NCI-H748 (cell line): ENCODE data around the gene ARHGAP8.
A peak's percentile ranks its signal among the peaks of the same experiment; 100 is the strongest.
"Not testable (repeated sequence)": the region's sequence is repeated elsewhere in the genome, so short reads cannot be mapped to it uniquely, and the experiment has no call there.

Experiments
- DNase-seq: peaks from one replicate; lab custom pipeline; 2025; ENCODE audit not compliant: unreplicated experiment; lab: John Stamatoyannopoulos, UW

ARHGAP8 gene

GRCh38 chr22:44765571-44766285, 13.4 kb downstream of the ARHGAP8 start:
- no peak for DNase-seq

- DNase-seq, result no peak
These were observed 20.7 kb downstream of the ARHGAP8 start for GRCh38 chr22:44773082-44773481.

DNA sequence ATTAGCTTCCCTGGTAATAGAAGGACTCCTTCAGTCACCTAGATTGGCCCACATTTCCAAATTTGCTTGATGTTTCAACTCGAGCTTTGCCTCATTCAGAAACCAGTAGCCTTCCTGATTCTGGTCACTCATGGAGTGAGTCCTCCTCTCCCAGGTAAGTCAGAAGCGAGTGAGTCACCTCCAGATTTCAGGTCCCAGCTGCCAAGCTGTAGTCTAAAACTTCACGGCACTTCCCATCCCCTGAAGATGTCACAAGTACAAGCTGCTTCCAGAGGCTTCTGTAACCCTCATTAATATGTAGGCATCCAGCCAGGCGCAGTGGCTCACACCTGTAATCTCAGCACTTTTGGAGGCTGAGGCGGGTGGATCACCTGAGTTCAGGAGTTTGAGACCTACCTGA, 23.5 kb downstream of the ARHGAP8 start:
- DNase-seq, result no peak

DNA sequence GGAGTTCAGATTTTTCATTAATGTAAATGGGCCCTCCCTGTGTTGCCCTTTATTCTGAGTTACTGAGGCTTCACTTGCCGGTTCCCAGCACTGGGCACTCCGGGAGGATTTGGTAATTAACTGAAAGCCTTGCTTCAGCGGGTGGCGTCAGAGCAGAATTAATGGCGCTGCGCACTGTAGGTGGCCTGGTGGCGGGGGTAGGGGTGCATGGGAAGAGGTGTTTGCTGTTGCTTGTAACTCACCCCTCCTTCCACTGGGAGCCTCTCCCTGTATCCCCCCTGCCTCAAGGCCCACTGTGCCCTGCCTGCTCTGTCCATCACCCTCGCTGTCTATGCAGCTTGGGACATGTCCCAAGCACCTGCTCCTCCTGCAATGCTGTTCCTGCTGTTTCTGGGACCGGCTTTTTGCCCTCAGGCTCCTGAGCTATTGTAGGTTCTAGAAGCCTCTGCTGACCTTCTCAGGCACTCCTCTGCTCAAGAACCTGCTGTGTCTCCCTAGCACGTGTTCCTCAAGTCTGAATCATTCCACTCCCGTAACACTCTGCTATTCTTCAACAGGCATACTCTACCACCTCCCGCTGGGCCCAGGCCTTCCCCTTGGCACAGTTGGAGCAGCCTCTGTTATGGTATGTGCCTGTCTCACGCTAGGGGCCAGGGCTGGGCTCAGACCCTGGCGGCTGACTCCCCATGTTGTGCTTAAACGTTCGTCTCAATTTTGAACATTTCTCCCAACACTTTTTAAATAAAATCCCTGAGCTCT, 24.4 kb downstream of the ARHGAP8 start:
- DNase-seq, result peak; percentile 22

- no peak for DNase-seq
These were observed 25.0 kb downstream of the ARHGAP8 start for GRCh38 chr22:44777364-44777755.

DNA sequence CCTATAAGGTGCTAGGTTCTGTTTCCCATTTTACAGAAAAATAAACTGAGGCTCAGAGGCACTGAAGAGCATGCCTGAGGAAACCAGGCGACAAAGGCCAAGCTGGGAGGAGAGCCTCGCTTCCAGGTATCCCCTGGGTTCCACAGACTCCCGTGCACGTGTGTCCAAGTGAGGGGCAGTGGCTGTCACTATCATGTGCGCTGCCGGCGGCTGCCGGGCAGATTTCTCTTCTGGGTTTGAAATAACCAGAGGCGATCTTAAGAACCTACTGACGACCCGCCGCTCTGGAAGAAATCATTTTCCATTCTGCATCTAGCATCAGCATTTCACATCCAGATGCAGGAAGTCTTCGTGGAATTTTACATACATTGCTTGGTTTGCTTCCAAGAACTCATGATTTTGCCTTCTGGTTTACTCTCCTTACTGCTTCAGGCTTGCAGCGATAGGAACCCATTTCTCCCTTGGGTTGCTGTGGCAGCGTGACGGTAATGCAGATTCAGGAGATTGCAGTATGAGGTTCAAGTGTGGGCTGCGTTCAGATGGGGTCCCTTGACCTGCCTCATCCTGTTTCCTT, 28.6 kb downstream of the ARHGAP8 start:
- DNase-seq, result no peak

GRCh38 chr22:44782363-44782963, 30.1 kb downstream of the ARHGAP8 start:
- no peak for DNase-seq

DNA sequence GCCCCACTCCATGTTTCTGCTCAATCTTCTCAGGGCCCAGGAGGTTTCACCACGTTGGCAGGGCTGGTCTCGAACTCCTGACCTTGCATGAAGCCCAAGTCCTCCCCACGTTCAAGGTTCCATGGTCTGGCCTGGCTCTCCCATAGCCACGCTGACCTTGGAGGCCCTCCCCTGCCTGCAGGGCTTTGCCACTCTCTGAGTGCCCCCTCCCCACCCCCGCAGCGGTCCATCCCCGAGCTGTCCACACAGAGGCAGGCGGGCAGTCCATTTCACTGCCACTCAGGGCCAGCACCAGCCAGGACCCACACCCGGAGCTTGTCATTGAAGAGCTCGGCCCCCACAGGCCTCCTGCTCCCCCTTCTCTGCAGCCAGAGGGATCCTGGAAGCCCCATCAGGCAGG, 30.7 kb downstream of the ARHGAP8 start:
- DNase-seq, result no peak

DNA sequence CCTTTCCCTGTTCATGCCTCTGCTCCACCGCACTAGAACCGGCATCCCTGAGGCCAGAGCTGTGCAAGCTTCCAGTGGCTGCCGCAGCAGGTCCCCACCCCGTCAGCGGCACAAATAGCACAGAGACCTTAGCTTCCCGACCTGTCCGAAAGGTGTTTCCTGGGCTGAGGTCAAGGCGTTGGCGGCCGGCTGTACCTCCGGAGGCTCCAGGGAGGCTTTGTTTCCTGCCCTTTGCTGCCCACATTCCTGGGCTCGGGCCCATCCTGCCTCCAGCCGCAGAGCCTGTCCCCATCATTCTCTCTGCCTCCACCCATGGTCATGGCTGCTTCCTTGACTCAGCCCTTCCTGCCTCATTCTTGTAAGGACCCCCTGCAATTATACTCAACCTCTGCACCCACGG, 31.2 kb downstream of the ARHGAP8 start:
- DNase-seq, result no peak

DNA sequence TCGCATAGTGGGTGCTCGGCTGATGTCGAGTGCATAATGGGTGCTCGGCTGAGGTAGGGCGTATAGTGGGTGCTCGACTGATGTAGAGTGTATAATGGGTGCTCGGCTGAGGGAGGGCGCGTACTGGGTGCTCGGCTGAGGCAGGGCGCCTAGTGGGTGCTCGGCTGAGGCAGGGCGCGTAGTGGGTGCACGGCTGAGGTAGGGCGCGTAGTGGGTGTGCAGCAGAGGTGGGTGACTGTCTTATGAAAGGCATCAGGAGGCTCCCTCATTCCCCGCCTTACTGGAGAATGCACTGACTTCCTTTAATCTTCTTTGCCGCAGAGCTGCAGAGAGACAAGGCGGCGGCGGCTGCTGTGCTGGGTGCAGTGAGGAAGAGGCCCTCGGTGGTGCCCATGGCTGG, 33.8 kb downstream of the ARHGAP8 start:
- no peak for DNase-seq

GRCh38 chr22:44786610-44787009, 34.2 kb downstream of the ARHGAP8 start:
- no peak for DNase-seq

DNA sequence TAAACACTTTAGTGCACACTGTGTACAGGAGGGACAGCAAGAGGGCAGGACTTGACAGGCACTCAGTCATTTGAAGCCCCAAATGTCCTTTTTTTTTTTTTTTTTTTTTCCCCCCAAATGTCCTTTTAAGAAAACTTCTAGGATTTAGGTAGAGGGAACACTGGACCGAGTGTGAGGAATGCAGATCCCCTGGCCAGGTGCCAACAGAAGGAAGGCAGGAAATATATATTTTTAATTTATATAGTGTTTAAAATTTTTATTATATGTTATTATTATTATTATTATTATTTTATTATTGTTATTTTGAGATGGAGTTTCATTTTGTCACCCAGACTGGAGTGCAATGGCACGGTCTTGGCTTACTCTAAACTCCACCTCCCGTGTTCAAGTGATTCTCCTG, 35.5 kb downstream of the ARHGAP8 start:
- DNase-seq, result no peak

DNA sequence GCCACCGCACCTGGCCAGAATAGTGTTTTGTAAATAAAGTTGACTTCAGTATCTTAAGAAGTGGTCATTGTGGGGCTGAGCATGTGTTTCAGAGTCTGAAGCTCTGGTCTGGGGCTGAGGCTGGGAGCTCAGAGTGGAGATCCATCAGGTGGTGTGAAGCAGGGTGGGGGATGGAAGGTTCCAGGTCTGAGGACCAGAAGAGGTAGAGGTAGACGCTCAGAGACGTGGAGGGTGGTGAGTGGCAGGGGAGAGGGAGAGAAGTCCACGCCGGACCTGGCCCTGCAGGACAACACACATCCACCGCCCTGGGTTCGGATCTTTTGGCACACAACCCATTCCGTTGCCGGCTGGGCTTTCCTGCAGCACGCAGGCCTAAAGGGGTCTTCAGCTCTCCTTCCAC, 40.7 kb downstream of the ARHGAP8 start:
- DNase-seq, result no peak

DNA sequence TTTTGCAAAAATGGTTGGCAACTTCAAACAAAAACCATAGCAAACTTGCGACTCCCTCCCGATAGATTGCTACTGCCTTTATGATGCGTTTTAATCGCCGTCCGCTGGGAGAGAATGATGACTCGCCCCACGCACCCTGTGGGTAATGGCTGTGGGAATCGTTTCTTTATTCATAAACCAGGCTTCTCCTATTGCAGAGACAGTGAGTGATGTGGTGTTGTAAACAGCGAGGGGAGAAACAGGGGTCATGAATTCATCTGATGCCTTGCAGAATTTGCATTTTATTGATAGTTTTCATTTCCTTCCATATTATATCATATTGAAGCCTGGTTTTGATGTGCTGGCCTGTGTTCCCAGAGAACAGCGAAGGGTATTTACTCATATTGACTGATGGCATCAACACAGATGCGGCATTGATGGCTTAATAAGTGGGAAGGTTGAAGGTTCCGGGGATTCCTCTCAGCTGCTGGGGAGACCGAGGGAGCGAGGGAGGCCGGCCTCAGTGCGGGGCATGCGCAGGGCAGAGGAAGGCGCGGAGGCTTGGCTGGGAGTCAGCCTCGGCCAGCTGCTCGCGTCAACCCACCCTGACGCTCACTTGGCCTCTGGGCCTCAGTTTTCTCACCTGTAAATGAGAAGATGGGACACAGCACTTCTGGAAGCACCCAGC, 41.3 kb downstream of the ARHGAP8 start:
- DNase-seq, result no peak

DNA sequence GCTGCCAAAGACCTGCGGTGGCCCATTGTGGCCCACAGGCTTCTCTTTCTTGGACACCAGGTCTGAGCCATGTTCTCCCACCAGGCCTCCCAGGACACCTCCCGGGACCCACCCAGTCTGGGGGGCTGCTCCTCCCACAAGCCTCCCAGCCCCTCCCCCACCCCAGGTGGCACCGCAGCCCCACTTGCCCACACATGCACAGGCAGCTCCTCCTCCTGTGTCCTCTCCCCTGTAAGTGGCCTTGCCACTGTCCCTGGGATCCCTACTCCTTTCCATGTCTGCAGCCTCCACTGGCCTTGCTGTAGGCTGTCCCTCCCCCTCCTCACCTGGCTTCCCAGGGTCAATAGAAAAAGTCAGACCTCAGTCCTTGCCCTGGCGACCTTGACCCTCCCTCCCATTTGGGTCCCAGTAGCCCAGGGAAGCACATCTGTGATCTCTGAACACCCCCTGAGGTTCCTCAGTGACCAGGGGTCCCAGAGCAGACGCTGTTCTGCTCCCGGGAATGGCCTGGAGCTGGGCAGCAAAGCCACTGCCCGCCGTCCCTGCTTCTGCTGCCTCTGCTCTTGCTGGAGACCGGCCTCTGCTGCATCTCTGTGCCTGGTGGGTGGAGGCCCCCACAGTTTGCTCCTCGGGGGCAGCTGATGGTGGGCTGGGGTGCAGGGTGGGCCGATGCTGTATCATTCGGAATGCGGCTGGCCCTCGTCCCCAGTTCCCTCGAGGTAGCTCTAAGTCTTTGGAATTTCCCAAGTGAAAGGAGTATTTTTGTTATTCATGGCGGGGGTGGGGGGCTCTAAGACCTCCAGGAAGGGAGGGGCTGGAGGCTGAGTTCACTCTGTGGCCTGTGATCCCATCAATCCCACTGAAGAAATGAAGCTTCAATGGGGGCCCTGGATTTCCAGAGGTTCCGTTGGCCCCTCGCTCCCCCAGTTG, 43.6 kb downstream of the ARHGAP8 start:
- DNase-seq, result no peak

- DNase-seq, result no peak
These were observed 44.9 kb downstream of the ARHGAP8 start for GRCh38 chr22:44797181-44797725.

DNA sequence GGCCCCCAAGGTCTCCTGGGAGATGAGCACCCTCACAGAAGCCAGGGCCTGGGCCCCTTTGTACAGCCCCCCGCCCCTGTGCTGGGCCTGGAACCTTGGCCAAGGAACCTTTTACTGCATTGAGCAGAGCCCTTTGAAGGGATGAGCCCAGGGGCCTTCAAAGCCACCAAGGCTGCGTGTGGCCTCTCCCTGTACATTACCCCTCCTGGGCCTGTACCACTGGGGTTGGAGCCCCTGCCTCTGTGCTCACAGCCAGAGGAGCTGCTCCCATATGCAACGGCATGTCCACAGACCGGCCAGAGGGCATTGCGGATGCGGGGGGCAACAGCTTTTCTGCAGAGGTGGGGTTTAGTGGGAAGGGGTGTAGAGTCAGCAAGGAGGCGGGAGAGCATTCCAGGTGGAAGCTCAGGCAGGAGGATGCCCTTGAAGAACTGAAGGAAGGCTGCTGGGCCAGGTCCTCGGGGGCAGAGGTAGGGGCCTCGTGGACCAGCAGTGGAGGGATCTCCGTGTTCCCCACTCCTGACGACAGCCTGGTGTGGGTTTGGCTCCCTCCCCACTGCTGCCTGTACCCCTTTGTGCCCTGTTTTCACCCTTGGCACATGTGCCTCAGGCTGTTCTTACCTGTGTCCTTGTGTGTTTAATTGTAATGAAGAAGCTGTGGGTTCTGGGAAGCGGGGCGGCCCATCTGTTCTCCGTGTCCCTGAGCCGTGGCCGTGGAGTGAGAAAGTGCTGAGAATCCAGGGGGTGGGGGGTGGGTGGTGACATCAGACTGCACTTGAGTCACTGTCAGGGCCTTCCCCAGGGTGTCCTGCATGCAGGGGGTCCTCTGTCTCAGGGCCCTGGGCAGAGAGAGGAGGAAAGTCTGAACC, 46.9 kb downstream of the ARHGAP8 start:
- no peak for DNase-seq

- not testable (repeated sequence) for DNase-seq
These were observed 47.7 kb downstream of the ARHGAP8 start for GRCh38 chr22:44799946-44800634.
